ENCODE results near the gene IL31. TPM values are rescaled to one million over a fixed set of nuclear protein-coding genes. Genes with fewer than 3 reads are reported as not detected.

Gene IL31
- total RNA-seq, 2 donors from 2014 or later: not detected

DNA sequence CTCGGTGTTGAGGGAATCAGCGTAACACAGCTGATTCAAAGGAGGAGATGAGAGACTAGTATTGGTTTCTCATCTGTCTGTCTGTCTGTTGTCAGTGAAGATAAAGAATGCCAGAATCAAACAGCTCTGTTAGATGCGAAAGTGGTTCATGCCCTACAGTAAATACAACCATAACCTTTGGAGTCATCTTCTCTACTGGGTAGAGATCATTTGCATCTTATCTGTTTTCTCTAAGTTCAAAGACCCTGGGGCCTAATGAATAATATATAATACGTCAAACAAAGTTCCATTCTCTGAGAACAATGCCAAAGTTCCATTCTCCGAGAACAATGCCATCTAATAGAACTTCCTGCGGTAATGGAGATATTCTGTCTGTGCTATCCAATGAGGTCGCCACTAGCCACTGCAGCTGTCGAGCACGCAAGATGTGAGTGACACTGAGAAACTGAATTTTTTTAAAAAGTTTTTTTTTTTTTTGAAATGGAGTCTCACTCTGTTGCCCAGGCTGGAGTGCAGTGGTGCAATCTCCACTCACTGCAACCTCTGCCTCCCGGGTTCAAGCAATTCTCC, 6.6 kb downstream of the IL31 start:
- Histone ChIP-seq H3K27me3 (replicated peaks; ENCODE audit: insufficient read depth) (no peaks in the 10 kb centered on the region), H3K27ac (no peak overlapping the region), H3K9me3 (no peaks in the 10 kb centered on the region), H3K36me3 (no peaks in the 10 kb centered on the region), H3K4me1 (replicated peaks) (no peaks in the 10 kb centered on the region), H3K4me3 (no peak overlapping the region)
- no peak for DNase-seq (ENCODE audit: low spot score)
- no peak for TF ChIP-seq POLR2AphosphoS5 (IDR thresholded peaks at IDR 0.05)
- TF ChIP-seq POLR2A (IDR thresholded peaks at IDR 0.05): no peak
- TF ChIP-seq, protein P1, sequence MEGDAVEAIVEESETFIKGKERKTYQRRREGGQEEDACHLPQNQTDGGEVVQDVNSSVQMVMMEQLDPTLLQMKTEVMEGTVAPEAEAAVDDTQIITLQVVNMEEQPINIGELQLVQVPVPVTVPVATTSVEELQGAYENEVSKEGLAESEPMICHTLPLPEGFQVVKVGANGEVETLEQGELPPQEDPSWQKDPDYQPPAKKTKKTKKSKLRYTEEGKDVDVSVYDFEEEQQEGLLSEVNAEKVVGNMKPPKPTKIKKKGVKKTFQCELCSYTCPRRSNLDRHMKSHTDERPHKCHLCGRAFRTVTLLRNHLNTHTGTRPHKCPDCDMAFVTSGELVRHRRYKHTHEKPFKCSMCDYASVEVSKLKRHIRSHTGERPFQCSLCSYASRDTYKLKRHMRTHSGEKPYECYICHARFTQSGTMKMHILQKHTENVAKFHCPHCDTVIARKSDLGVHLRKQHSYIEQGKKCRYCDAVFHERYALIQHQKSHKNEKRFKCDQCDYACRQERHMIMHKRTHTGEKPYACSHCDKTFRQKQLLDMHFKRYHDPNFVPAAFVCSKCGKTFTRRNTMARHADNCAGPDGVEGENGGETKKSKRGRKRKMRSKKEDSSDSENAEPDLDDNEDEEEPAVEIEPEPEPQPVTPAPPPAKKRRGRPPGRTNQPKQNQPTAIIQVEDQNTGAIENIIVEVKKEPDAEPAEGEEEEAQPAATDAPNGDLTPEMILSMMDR (IDR thresholded peaks at IDR 0.05): no peak
- intact Hi-C loops (cut with DNase I): no loop called here
- WGBS: 87% methylated on average over 10 of the region's 10 CpGs

DNA sequence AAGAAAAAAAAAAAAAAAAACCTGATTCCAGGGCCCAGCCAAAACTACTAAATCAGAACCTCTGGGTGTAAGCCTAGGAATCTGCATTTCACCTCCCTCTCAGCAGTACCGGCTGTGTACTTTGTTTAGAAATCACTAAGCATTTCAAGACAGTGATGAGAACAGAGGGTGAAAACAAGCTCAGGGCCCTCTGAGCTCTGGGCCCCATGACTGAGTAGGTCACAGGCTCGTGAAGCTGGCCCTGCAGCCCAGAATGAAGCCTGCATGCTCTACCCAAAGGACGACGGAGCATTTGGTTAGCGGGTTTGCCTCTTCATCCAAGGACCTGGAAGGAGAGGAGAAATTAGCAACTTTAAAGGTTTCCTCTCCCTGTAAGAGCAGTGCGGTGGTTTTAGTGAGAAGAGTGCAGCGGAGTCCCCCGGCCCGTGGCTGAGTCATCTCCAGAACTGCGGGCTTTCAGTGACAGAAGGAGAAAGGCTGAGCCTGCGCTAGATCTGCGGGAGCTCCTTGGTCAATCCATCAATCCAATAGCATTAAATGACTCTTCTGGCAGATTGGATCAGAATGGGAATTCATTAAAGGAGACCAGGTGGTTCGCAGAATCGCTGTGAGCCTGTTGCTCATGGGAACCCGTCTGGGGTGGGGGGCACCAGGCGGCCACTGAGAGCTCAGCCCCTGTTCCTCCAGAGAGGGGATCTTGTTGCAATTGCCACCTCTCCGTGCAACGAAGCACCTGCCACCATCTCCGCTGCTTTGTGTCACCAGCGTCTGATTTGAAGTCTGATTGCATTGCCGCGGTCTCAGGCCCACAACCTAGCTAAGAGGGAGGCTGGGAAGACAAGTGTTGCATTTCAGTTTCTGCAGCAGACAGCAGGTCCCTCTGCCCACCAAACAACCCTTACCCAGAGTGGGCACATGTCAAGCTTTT, 7.3 kb downstream of the IL31 start:
- no peak overlapping the region for H3K27ac ChIP-seq
- intact Hi-C loops (cut with DNase I): no loop called here
- TF ChIP-seq POLR2A (IDR thresholded peaks at IDR 0.05) (no peak), POLR2AphosphoS5 (IDR thresholded peaks at IDR 0.05) (no peak)
- TF ChIP-seq, protein P1 (IDR thresholded peaks at IDR 0.05): no peak
- H3K4me3 ChIP-seq: no peak overlapping the region
- no peaks in the 10 kb centered on the region for H3K36me3 ChIP-seq
- no peaks in the 10 kb centered on the region for H3K27me3 ChIP-seq (replicated peaks; ENCODE audit: insufficient read depth)
- no peaks in the 10 kb centered on the region for H3K4me1 ChIP-seq (replicated peaks)
- H3K9me3 ChIP-seq: no peaks in the 10 kb centered on the region
- no peak for DNase-seq (ENCODE audit: low spot score)
- 84% methylated on average over 22 of the region's 22 CpGs for WGBS

DNA sequence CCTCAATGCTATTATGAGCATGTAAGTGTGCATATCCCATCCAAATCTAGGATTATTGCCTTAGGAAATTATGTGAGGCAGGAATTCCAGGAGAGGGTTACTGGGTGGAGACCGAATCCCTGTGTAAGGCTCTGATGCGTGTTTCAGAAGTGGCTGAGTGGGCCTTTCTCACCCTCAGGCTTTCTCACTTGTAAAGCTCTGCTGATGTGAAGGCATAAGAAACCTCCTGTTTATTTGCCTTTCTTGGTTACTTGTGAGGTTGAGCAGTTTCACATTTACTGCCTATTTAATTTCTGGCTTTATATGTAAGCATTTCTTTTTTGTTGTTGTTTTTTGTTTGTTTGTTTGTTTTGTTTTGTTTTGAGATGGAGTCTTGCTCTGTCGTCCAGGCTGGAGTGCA, 11.0 kb downstream of the IL31 start:
- Histone ChIP-seq H3K4me3 (no peak overlapping the region), H3K9me3 (no peaks in the 10 kb centered on the region), H3K27me3 (replicated peaks; ENCODE audit: insufficient read depth) (no peaks in the 10 kb centered on the region), H3K27ac (no peak overlapping the region), H3K36me3 (no peaks in the 10 kb centered on the region), H3K4me1 (replicated peaks) (no peaks in the 10 kb centered on the region)
- 88% methylated on average over 3 of the region's 3 CpGs for WGBS
- no peak for DNase-seq (ENCODE audit: low spot score)
- intact Hi-C loops (cut with DNase I): no loop called here
- TF ChIP-seq POLR2AphosphoS5 (IDR thresholded peaks at IDR 0.05) (no peak), POLR2A (IDR thresholded peaks at IDR 0.05) (no peak)
- TF ChIP-seq, protein P1 (IDR thresholded peaks at IDR 0.05): no peak

DNA sequence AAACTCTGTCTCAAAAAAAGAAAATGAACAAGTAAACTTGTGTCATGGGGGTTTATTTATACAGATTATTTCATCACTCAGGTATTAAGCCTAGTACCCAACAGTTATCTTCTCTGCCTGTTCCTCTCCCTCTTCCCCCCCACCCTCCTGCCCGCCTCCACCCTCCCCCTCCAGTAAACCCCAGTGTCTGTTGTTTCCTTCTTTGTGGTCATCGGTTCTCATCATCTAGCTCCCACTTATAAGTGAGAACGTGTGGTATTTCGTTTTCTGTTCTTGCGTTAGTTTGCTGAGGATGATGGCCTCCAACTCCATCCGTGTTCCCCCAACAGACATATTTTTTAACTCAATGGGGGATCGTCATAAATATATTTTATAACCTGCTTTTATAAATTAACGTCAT, 12.3 kb downstream of the IL31 start:
- no peaks in the 10 kb centered on the region for H3K9me3 ChIP-seq
- TF ChIP-seq POLR2AphosphoS5 (IDR thresholded peaks at IDR 0.05): no peak
- TF ChIP-seq, protein P1 (IDR thresholded peaks at IDR 0.05): no peak
- H3K4me1 ChIP-seq (replicated peaks): no peaks in the 10 kb centered on the region
- H3K4me3 ChIP-seq: no peak overlapping the region
- no peaks in the 10 kb centered on the region for H3K36me3 ChIP-seq
- no peak overlapping the region for H3K27ac ChIP-seq
- 62% methylated on average over 8 of the region's 8 CpGs for WGBS
- DNase-seq (ENCODE audit: low spot score): no peak
- intact Hi-C loops (cut with DNase I): no loop called here
- H3K27me3 ChIP-seq (replicated peaks; ENCODE audit: insufficient read depth): no peaks in the 10 kb centered on the region

Measured in prostate gland (tissue), 2 donors.